ENCODE measurements around the gene ANKFY1.

- TF ChIP-seq CTCF (IDR thresholded peaks at IDR 0.05; ENCODE audit: low read depth, low read length) (no peak), MAX (IDR thresholded peaks at IDR 0.05; ENCODE audit: low read depth, low read length) (no peak), MYC (IDR thresholded peaks at IDR 0.05; ENCODE audit: low read depth, low read length) (no peak)
Measured at GRCh38 chr17:4144422-4144747, 119.4 kb downstream of the ANKFY1 start.

Data from NB4 (cell line).